Epidermal melanocyte (primary cell): ENCODE results near the gene CDK5R1.
"Not testable (repeated sequence)": the region's sequence is repeated elsewhere in the genome, so short reads cannot be mapped to it uniquely, and the experiment has no call there.

ENCODE experiments used
- DNase-seq: peaks from one replicate; pipeline ENCODE4 v3.0.0; 2011; ENCODE audit warnings: low spot score; ENCODE audit not compliant: insufficient read length

CDK5R1 gene

GRCh38 chr17:32515677-32516383, 29.0 kb downstream of the CDK5R1 start:
- no peak for DNase-seq

DNA sequence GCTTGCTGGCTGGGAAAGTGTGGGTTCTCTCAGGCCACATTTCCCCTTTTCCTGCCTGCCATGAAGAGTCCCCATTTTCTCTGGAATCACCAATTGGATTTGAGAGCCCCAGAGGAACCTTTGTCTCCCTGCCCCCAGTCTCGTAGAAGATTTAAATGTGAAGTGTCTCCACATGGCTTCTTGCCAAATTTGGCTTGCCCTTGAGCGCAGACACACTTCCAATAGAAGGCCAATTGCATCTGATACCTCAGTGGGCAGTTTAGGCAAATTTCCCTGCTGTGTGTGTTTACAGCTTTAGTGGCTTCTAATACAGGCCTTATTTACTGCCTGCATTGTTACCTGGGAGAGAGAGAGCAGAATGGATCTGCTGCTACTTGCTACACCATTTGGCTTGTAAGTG, 29.7 kb downstream of the CDK5R1 start:
- DNase-seq = no peak

DNA sequence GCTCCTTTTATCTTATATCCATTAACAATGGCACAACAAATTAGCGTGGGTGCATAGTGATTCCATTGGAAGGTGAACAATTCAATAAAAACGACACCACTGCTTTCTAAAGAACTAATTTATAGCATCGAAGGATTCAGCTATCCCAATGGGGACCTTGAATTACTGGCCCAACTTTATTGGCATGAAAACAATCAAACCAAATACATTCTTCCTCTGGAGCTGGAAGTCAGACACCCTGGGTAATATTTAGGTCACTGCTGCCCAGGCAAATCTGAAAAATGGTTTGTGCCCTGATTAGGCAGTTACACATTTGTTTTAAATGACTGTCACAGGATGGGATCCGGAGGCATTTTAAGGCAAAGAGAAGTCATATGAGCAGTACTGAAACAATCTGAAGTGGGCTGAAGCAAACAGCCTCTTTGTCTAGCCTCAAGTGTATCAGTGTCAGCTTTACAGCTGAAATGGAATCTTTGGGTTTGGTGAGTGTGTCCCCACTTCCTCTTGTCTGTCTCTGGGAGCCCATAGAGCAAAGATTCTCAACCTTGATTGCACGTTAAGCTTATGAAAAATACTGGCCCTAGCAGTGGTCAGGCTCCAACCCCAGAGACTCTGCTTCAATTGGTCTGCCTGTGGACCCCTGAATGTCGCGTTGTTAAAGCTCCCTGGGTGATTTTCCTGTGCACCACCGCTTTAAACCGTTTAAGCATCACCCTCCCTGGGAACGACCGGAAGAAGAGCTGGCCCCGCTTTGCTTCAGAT, 30.3 kb downstream of the CDK5R1 start:
- no peak for DNase-seq

GRCh38 chr17:32517982-32518381, 31.2 kb downstream of the CDK5R1 start:
- no peak for DNase-seq

DNA sequence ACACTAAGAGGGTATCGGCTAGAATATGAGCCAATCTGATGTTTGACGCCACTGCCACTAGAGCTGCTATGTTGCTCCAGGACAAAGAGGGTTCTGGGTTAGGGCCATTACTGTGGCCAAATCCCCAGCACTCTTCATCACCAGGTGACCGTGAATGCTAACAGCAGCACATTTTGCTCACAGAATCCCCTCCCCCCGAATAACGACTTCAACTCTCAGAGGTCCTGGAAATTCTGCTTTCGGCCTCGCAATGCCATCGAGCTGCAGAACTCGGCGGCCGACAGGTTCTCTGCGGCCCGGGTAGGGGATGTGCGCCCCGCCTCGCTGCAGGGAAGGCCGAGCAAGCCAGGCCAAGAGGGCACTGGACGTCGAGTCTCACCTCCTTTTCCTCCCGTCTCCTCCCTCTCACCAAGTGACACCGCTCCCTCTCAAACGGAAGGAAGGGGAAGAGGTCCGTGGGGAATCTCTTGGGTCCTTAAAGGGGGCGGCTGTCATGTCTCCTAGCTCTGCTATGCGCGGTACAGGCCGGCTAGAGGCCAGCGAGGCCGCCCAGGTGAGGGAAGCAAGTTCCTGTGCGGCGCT, 31.9 kb downstream of the CDK5R1 start:
- no peak for DNase-seq

- DNase-seq = peak; percentile 32
Observed at GRCh38 chr17:32519228-32520103, 32.7 kb downstream of the CDK5R1 start.

GRCh38 chr17:32520104-32520701, 33.4 kb downstream of the CDK5R1 start:
- no peak for DNase-seq

DNA sequence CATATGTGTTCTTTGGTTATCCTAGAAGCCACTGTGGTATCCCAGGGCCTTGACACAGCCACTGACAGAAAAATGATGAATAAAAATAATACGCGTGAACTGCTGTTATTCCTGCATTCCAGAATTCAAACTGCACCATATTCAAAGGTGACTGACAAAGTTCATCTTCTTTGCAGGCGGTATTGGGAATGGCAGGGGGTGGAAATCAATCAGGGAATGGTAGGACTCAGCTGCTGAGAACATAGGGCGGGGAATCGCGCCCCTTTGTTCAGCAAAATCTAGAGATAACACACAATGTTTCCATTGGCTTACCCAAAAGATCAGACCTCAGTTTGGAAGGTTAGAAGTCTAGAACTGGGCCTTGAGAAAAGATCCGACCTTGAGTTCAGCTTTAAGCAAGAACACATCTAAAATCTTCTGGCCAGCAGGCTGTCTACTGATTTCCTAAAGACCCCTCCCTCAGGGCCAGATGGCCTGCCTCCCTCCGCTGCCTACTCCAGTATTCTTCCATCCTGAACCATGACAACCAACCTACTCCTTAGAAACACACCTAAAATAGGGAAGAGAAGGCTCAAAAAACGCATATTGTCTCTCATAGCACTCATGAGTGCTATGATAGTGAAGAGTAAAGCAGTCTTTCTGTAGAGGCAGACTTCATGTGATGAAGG, 34.1 kb downstream of the CDK5R1 start:
- no peak for DNase-seq

- DNase-seq = peak; percentile 44
Observed at GRCh38 chr17:32523017-32523680, 36.4 kb downstream of the CDK5R1 start.

DNA sequence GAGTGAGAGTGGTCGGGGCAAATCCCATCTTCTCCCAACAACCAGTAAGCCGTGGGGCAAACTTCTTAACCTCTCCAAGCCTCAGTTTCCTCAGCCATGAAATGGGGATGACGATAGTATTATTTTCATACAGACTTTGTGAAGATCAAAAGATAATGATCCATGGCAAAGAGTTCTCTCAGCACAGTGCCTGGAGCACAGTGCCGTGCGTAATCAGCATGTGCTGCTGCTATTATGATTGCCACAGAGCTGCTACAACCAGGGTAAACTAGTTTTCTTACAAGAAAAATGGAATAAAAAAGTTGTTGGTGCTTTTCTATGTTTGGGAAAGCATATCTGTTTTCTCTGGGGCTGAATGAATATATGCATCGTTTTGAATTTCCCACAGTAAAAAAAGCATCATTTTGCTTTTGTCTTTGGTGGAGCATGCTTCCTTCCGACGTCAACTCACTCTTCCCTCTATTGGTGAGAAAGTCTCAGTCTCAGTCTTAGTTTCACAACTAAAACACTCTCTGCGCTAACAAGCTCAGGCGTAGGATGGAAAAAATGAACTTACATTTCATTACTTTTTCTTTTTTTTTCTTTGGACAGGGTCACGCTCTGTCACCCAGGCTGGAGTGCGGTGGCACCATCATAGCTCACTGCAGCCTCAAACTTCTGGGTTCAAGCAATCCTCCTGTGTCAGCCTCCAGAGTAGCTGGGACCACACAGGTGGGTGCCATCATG, 37.2 kb downstream of the CDK5R1 start:
- no peak for DNase-seq

DNA sequence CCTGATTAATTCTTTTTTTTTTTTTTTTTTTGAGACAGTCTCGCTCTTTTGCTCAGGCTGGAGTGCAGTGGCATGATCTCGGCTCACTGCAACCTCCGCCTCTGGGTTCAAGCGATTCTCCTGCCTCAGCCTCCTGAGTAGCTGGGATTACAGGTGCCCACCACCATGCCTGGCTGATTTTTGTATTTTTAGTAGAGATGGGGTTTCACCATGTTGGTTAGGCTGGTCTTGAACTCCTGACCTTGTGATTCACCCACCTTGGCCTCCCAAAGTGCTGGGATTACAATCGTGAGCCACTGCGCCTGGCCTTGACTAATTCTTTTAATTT, 37.7 kb downstream of the CDK5R1 start:
- DNase-seq = not testable (repeated sequence)

DNA sequence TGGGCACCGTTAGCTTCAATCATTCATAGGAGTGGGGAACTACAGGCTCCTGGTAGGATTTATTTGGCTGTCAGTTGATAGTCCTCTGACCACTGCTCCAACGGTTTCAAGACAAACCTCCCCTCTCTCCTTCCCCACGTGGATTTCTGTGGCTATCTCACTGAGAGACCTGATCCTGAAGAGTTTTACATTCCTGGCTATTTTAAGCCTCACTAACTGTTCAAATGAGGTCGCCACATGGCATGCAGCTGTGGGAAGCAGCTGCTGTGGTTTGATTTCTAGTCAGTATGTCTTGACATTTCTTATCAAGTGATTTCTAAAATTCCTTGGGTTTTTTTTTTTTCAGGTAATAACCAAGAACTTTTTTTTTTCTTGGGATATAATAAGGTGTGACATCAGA, 38.3 kb downstream of the CDK5R1 start:
- DNase-seq = peak; percentile 71

- DNase-seq = no peak
Observed at GRCh38 chr17:32527146-32527545, 40.4 kb downstream of the CDK5R1 start.

DNA sequence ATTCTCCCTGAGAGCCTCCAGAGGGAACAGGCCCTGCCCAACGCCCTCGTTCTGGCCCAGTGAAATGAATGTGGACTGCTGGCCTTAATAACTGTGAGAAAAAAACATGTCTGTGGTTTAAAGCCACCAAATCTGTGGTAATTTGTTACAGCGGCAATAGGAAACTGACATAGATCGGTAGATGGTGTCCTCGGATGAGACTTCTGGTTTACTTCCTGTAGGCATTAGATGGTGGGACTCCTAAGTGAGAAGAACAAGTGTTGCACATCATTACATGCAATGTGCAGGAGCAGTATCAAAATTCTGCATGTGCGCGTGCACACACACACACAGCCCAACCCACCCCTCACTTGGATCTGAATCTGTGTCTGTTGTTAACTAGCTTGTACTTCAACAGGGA, 42.0 kb downstream of the CDK5R1 start:
- DNase-seq = no peak

- no peak for DNase-seq
Observed at GRCh38 chr17:32529604-32530003, 42.8 kb downstream of the CDK5R1 start.

DNA sequence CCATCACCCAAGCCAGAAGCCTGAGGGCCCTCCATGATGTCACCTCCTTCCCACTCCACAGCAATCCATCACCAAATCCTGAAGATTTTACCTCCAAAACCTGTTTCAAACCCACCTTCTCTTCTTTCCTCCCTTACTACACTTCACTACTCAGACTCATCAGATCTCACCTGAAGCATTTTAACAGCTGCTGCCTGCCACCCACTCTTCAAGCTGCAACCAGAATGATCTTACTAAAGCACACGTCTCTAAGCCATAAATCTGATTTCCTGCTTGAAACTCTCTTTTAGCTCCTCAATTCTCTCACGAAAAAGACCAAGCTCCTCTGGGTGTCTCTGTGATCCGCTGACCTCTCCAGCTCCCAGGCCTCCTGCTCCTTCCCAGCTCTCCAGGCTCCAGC, 46.5 kb downstream of the CDK5R1 start:
- DNase-seq = no peak

GRCh38 chr17:32536736-32537643, 50.2 kb downstream of the CDK5R1 start:
- peak; percentile 67 for DNase-seq
